Loucy (cell line): ENCODE measurements around the gene CLVS2.

ENCODE experiments used
- H2AFZ ChIP-seq: fragments of 200-600 bp; sonication (generic); 2 replicates; pipeline ENCODE4 v1.6.0; 2016; ENCODE audit warnings: antibody characterized with exemption, mild to moderate bottlenecking, low read length, moderate library complexity
- H3F3A ChIP-seq: fragments of 200-600 bp; 2 replicates; pipeline ENCODE4 v1.6.0; 2016; ENCODE audit warnings: antibody characterized with exemption, low read depth, mild to moderate bottlenecking
- H3K27me3 ChIP-seq: fragments of 200-600 bp; sonication (generic); 2 replicates; pipeline ENCODE4 v1.6.1; 2014; ENCODE audit warnings: low read length, mild to moderate bottlenecking; ENCODE audit not compliant: insufficient read depth, poor library complexity, severe bottlenecking
- H3K36me3 ChIP-seq: fragments of 200-600 bp; sonication (generic); 2 replicates; pipeline ENCODE4 v1.6.1; 2016; ENCODE audit warnings: low read length; ENCODE audit not compliant: insufficient read depth
- H3K4me1 ChIP-seq: fragments of 200-600 bp; sonication (generic); 2 replicates; pipeline ENCODE4 v1.5.1; 2014; ENCODE audit warnings: low read length, mild to moderate bottlenecking; ENCODE audit not compliant: insufficient read depth, poor library complexity, severe bottlenecking
- H3K4me2 ChIP-seq: fragments of 200-600 bp; sonication (generic); 2 replicates; pipeline ENCODE4 v1.6.0; 2014; ENCODE audit warnings: antibody characterized with exemption, low read length, low read depth, mild to moderate bottlenecking; ENCODE audit not compliant: poor library complexity, severe bottlenecking
- H3K4me3 ChIP-seq: fragments of 200-600 bp; sonication (generic); 2 replicates; pipeline ENCODE4 v1.5.1; 2014; ENCODE audit warnings: low read length, mild to moderate bottlenecking, mixed read lengths; ENCODE audit not compliant: poor library complexity, severe bottlenecking
- H3K79me2 ChIP-seq: fragments of 200-600 bp; sonication (generic); 2 replicates; pipeline ENCODE4 v1.6.1; 2014; ENCODE audit warnings: low read length; ENCODE audit not compliant: insufficient read depth
- H3K9ac ChIP-seq: fragments of 200-600 bp; sonication (generic); 2 replicates; pipeline ENCODE4 v1.6.0; 2014; ENCODE audit warnings: mild to moderate bottlenecking, low read depth, low read length, moderate library complexity; ENCODE audit not compliant: poor library complexity, severe bottlenecking
- H3K9me2 ChIP-seq: fragments of 200-600 bp; sonication (generic); replicated peaks from 2 replicates; pipeline ENCODE4 v1.6.1; 2016; ENCODE audit warnings: low read depth, low read length, mixed read lengths
- H3K9me3 ChIP-seq: fragments of 200-600 bp; sonication (generic); 2 replicates; pipeline ENCODE4 v1.6.1; 2014; ENCODE audit warnings: mild to moderate bottlenecking, antibody characterized with exemption, low read length, low read depth; ENCODE audit not compliant: insufficient read depth
- H4K20me1 ChIP-seq: fragments of 200-600 bp; sonication (generic); 2 replicates; pipeline ENCODE4 v1.6.0; 2014; ENCODE audit warnings: antibody characterized with exemption, low read length, mild to moderate bottlenecking; ENCODE audit not compliant: insufficient read depth, poor library complexity, severe bottlenecking
- EZH2phosphoT487 ChIP-seq: fragments of 200-600 bp; IDR thresholded peaks from 2 replicates; pipeline ENCODE4 v1.6.1; 2018; ENCODE audit warnings: antibody characterized with exemption, mild to moderate bottlenecking, moderate library complexity, borderline replicate concordance
- TF ChIP-seq, protein P1 (sequence below): fragments of 200-600 bp; sonication (generic); conservative IDR thresholded peaks from 2 replicates; pipeline ENCODE4 v1.5.1; 2014; ENCODE audit warnings: mild to moderate bottlenecking, antibody characterized with exemption, low read length

The CLVS2 gene

DNA sequence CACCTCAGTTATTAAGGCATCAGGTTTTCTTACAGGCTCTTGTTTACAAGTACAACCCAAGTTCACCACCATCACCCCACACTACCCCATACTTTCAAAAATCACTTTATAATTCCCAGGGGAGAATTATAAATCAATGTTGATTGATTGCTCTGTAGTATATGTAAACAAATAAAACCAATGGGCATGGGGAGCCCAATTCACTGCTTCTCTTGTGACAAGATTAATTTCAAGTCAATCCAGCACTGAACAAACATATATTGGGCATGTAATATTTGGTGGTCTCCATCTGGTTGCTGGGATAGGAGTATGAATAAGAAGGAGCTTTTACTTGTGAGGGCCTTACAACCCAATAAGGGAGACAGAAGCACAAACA lies 95.8 kb downstream of the CLVS2 start:
- H2AFZ ChIP-seq = no peak overlapping the region
- no peaks in the 10 kb centered on the region for H3K36me3 ChIP-seq
- no peaks in the 10 kb centered on the region for H3K79me2 ChIP-seq
- H3F3A ChIP-seq = no peaks in the 10 kb centered on the region
- no peak overlapping the region for H3K9ac ChIP-seq
- H3K9me3 ChIP-seq = no peaks in the 10 kb centered on the region
- no peaks in the 10 kb centered on the region for H3K4me1 ChIP-seq
- H3K9me2 ChIP-seq = no peaks in the 10 kb centered on the region
- H3K4me3 ChIP-seq = no peak overlapping the region
- no peak for TF ChIP-seq EZH2phosphoT487
- TF ChIP-seq, protein P1, sequence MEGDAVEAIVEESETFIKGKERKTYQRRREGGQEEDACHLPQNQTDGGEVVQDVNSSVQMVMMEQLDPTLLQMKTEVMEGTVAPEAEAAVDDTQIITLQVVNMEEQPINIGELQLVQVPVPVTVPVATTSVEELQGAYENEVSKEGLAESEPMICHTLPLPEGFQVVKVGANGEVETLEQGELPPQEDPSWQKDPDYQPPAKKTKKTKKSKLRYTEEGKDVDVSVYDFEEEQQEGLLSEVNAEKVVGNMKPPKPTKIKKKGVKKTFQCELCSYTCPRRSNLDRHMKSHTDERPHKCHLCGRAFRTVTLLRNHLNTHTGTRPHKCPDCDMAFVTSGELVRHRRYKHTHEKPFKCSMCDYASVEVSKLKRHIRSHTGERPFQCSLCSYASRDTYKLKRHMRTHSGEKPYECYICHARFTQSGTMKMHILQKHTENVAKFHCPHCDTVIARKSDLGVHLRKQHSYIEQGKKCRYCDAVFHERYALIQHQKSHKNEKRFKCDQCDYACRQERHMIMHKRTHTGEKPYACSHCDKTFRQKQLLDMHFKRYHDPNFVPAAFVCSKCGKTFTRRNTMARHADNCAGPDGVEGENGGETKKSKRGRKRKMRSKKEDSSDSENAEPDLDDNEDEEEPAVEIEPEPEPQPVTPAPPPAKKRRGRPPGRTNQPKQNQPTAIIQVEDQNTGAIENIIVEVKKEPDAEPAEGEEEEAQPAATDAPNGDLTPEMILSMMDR = no peak
- H3K4me2 ChIP-seq = no peak overlapping the region
- no peaks in the 10 kb centered on the region for H3K27me3 ChIP-seq
- H4K20me1 ChIP-seq = no peaks in the 10 kb centered on the region

DNA sequence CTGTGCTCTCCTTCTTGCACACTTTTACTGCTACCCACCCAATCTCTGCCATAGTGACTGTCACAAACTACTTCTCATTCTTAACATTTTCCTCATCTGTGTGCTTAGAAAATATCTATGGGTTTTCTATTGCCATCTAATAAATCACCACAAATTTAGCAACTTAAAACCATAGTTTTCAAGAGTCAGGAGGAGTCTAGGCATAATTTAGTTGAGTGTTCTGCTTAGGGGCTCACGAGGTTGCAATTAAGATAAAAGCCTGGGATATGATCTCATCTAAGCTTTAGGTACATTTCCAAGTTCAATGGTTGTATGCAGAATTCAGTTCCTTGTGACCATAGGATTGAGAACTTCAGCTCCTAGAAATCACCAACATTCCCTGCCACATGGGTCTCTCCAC lies 98.8 kb downstream of the CLVS2 start:
- Histone ChIP-seq H3K27me3 (no peaks in the 10 kb centered on the region), H3K79me2 (no peaks in the 10 kb centered on the region), H3K4me2 (no peak overlapping the region), H3K36me3 (no peaks in the 10 kb centered on the region), H3K4me3 (no peak overlapping the region), H3F3A (no peaks in the 10 kb centered on the region), H3K4me1 (no peaks in the 10 kb centered on the region), H2AFZ (no peak overlapping the region), H3K9me2 (no peaks in the 10 kb centered on the region), H4K20me1 (no peaks in the 10 kb centered on the region), H3K9ac (no peak overlapping the region), H3K9me3 (no peaks in the 10 kb centered on the region)
- TF ChIP-seq EZH2phosphoT487 = no peak
- TF ChIP-seq, protein P1 = no peak

DNA sequence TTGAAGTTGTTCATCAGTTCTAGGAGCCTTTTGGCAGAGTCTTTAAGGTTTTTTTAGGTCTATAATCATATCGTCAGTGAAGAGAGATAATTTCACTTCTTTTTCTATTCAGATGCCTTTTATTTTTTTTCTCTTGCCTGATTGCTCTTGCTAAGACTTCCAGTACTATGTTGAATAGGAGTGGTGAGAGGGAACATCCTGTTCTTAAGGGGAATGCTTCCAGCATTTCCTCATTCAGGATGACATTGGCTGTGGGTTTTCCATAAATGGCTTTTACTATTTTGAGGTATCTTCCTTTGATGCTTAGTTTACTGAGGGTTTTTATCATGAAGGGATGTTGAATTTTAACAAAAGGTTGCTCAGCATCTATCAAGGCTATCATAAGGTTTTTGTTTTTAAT lies 109.5 kb downstream of the CLVS2 start:
- TF ChIP-seq EZH2phosphoT487 = no peak
- TF ChIP-seq, protein P1 = no peak
- no peak overlapping the region for H3K9ac ChIP-seq

More for the DNA sequence above, 109.5 kb downstream of the CLVS2 start:
- no peak overlapping the region for H2AFZ ChIP-seq
- no peaks in the 10 kb centered on the region for H3K4me1 ChIP-seq
- no peaks in the 10 kb centered on the region for H3K79me2 ChIP-seq
- H3K27me3 ChIP-seq = no peaks in the 10 kb centered on the region
- no peak overlapping the region for H3K4me3 ChIP-seq
- no peaks in the 10 kb centered on the region for H3K9me2 ChIP-seq
- H3F3A ChIP-seq = no peaks in the 10 kb centered on the region
- no peaks in the 10 kb centered on the region for H3K9me3 ChIP-seq
- no peaks in the 10 kb centered on the region for H3K36me3 ChIP-seq
- no peaks in the 10 kb centered on the region for H4K20me1 ChIP-seq
- H3K4me2 ChIP-seq = no peak overlapping the region
